Measurements from ENCODE around the gene GMPPB. TPM values are rescaled to one million over a fixed set of nuclear protein-coding genes. Genes with fewer than 3 reads are reported as not detected.

GMPPB gene
- total RNA-seq, 1 donor from 2014 or later: 9.9 TPM

- H3K27me3 ChIP-seq (ENCODE audit: control insufficient read depth in 3 of 3, insufficient read depth in 3 of 3, low read length in 3 of 3): no peaks in the 10 kb centered on the region
- no peak overlapping the region for H3K27ac ChIP-seq (ENCODE audit: low read depth, low read length)
- peaks cover 41 to 64% (median 59%) of the 10 kb centered on the region in 3 donors for H3K36me3 ChIP-seq (ENCODE audit: control insufficient read depth in 3 of 3, insufficient read depth in 3 of 3, low read length in 3 of 3)
These were observed 8.1 kb downstream of the GMPPB start for GRCh38 chr3:49715611-49716121.

DNA sequence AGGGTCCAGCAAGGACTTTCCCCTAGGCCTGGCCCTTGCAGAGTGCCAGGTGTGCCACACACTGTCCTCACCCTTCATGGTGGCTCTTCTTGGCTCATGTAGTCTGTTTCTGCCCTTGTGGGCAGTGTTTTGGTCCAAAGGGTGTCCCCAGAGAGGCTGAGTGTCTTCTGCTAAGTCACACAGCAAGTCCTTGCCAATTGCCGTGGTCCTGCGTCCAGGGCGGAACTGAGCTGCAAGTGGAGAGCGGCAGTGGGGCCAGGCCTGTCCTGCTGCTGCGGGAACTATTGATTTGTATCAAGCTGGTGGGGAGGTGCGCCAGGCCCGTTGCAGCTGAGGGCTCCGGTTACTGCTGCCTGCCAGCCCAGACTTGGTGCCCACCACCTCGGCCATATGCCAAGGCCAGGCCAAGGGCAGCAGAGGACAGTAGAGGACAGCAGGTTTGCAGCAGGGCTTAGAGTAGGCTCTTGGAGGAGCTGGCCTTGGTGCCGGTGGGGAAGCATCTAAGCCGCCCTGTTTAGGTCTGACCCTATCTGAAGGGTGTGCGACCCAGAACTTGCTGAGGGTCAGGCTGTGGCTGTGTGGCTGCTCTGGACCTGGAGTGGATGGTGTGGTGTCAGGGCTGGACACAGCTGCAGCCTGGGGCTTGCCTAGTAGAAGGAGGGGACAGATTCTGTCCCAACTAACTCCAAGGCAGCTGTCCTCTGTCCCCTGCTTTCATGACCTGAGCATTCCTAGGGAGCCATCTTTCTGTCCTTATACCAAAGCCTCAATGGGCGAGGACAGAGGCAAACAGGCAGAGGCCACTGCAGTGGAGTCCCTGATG lies 8.8 kb downstream of the GMPPB start:
- H3K27me3 ChIP-seq (ENCODE audit: control insufficient read depth in 3 of 3, insufficient read depth in 3 of 3, low read length in 3 of 3): no peaks in the 10 kb centered on the region
- H3K36me3 ChIP-seq (ENCODE audit: control insufficient read depth in 3 of 3, insufficient read depth in 3 of 3, low read length in 3 of 3): peaks cover 40 to 60% (median 59%) of the 10 kb centered on the region in 3 donors
- H3K4me1 ChIP-seq (ENCODE audit: control insufficient read depth in 3 of 3, insufficient read depth in 3 of 3, low read length in 3 of 3): peaks cover 50 to 58% (median 54%) of the 10 kb centered on the region in 3 donors
- H3K9ac ChIP-seq (ENCODE audit: low read depth in 1 of 3, low read length in 3 of 3): peak overlapping the region in 2 of 3 donors; percentile 51 to 57
- peak overlapping the region; percentile 39 for H3K27ac ChIP-seq (ENCODE audit: low read depth, low read length)
- H3K4me3 ChIP-seq (ENCODE audit: low read length in 3 of 3): peak overlapping the region in 2 of 3 donors; percentile 22 to 23
- H3K9me3 ChIP-seq (ENCODE audit: control insufficient read depth in 3 of 3, low read length in 3 of 3): no peaks in the 10 kb centered on the region

More at GRCh38 chr3:49715611-49716121, 8.1 kb downstream of the GMPPB start:
- Histone ChIP-seq H3K9ac (ENCODE audit: low read depth in 1 of 3, low read length in 3 of 3) (peak overlapping the region in 1 of 3 donors; percentile 51), H3K4me3 (ENCODE audit: low read length in 3 of 3) (no peak overlapping the region), H3K9me3 (ENCODE audit: control insufficient read depth in 3 of 3, low read length in 3 of 3) (no peaks in the 10 kb centered on the region), H3K4me1 (ENCODE audit: control insufficient read depth in 3 of 3, insufficient read depth in 3 of 3, low read length in 3 of 3) (peaks cover 54 to 64% (median 55%) of the 10 kb centered on the region in 3 donors)

DNA sequence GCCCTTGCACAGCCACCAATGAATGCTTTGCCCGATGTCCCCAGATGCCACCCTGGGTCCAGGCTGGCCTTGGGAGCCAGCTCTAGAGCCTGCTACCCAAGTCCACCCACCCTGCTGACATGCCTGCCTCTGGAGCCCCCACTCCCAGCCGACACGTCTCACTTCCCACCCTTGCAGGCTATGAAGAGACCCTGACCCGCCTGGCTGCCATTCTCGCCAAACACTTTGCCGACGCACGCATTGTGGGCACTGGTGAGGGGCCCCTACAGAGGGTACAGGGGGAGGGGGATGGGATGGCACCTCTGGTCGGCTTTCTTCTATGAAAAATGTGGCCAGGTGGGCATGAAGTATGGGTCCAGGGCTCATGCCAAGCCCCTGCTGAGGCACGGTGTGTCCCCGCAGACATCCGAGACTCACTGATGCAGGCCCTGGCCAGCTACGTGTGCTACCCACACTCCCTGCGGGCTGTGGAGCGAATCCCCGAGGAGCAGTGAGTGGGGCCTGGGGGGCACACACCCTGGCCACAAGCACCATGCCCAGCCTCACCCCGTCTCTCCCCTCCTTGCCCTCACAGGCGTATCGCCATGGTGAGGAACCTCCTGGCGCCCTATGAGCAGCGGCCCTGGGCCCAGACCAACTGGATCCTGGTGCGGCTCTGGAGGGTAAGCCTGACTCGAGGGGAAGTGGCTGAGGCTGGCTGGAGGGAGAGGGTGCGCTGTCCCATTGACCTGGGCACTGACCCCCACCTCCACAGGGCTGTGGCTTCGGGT lies 10.2 kb downstream of the GMPPB start:
- H3K36me3 ChIP-seq (ENCODE audit: control insufficient read depth in 3 of 3, insufficient read depth in 3 of 3, low read length in 3 of 3): peaks cover 42 to 62% (median 59%) of the 10 kb centered on the region in 3 donors

DNA sequence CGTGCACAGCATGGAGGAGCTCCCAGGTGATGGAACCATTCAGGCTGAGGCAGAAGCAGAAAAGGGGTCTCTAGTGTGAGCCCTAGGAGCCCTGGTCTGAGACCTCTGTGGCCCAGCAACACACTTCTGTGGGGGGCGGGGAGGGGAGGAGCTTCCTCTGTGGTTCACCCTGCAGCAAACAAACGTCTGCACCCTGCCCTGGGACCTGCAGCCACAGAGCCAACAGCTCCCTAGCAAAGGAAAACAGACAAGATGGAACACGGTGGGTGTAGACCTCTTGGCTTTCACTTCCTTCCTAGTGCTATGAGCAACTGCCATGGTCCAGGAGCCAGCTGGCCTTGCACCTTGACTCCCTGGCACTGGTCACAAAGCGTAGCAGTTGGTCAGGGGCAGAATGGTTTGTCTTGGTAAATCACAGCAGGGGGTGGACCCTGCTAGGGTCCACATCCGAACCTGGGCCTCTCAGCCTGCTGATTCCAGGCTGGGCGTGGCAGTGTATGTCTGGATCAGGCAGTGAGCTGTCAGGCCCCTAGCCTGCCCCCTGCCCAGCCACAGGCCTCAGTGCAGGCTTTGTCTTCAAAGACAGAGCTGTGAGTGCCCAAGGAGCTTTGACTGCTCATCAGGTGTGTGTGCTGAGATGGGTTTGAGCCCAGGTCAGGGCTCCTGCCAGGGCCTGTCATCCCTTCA lies 11.0 kb downstream of the GMPPB start:
- no peak overlapping the region for H3K9ac ChIP-seq (ENCODE audit: low read depth in 1 of 3, low read length in 3 of 3)
- H3K9me3 ChIP-seq (ENCODE audit: control insufficient read depth in 3 of 3, low read length in 3 of 3): no peaks in the 10 kb centered on the region
- H3K4me1 ChIP-seq (ENCODE audit: control insufficient read depth in 3 of 3, insufficient read depth in 3 of 3, low read length in 3 of 3): peaks cover 31 to 40% (median 34%) of the 10 kb centered on the region in 3 donors
- H3K27ac ChIP-seq (ENCODE audit: low read depth, low read length): no peak overlapping the region
- no peaks in the 10 kb centered on the region for H3K27me3 ChIP-seq (ENCODE audit: control insufficient read depth in 3 of 3, insufficient read depth in 3 of 3, low read length in 3 of 3)
- no peak overlapping the region for H3K4me3 ChIP-seq (ENCODE audit: low read length in 3 of 3)
- H3K36me3 ChIP-seq (ENCODE audit: control insufficient read depth in 3 of 3, insufficient read depth in 3 of 3, low read length in 3 of 3): peaks cover 49 to 65% (median 62%) of the 10 kb centered on the region in 3 donors

More for the DNA sequence above, 10.2 kb downstream of the GMPPB start:
- H3K27me3 ChIP-seq (ENCODE audit: control insufficient read depth in 3 of 3, insufficient read depth in 3 of 3, low read length in 3 of 3): no peaks in the 10 kb centered on the region
- H3K9me3 ChIP-seq (ENCODE audit: control insufficient read depth in 3 of 3, low read length in 3 of 3): no peaks in the 10 kb centered on the region
- peaks cover 37 to 45% (median 42%) of the 10 kb centered on the region in 3 donors for H3K4me1 ChIP-seq (ENCODE audit: control insufficient read depth in 3 of 3, insufficient read depth in 3 of 3, low read length in 3 of 3)
- peak overlapping the region in 1 of 3 donors; percentile 3 for H3K9ac ChIP-seq (ENCODE audit: low read depth in 1 of 3, low read length in 3 of 3)
- H3K27ac ChIP-seq (ENCODE audit: low read depth, low read length): no peak overlapping the region
- no peak overlapping the region for H3K4me3 ChIP-seq (ENCODE audit: low read length in 3 of 3)

DNA sequence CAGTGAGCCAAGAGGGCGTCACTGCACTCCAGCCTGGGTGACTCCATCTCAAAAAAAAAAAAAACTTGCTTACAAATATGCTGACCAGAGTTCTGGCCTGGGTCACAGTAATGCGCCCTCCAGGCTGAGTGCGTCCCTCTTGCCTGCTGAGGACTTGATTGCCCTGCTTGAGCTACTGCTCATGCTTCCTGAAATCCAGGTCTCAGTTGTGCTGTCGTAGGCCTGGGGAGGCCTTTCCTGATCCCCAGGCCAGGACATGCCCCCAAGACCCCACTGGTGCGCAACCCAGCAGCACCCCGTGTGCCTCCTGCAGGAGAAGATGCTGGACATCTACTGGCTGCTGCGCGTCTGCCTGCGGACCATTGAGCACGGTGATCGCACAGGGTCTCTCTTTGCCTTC lies 11.6 kb downstream of the GMPPB start:
- no peaks in the 10 kb centered on the region for H3K27me3 ChIP-seq (ENCODE audit: control insufficient read depth in 3 of 3, insufficient read depth in 3 of 3, low read length in 3 of 3)
- H3K36me3 ChIP-seq (ENCODE audit: control insufficient read depth in 3 of 3, insufficient read depth in 3 of 3, low read length in 3 of 3): peaks cover 50 to 69% (median 65%) of the 10 kb centered on the region in 3 donors
- no peak overlapping the region for H3K9ac ChIP-seq (ENCODE audit: low read depth in 1 of 3, low read length in 3 of 3)
- H3K27ac ChIP-seq (ENCODE audit: low read depth, low read length): no peak overlapping the region
- no peaks in the 10 kb centered on the region for H3K9me3 ChIP-seq (ENCODE audit: control insufficient read depth in 3 of 3, low read length in 3 of 3)
- no peak overlapping the region for H3K4me3 ChIP-seq (ENCODE audit: low read length in 3 of 3)
- H3K4me1 ChIP-seq (ENCODE audit: control insufficient read depth in 3 of 3, insufficient read depth in 3 of 3, low read length in 3 of 3): peaks cover 27 to 40% (median 32%) of the 10 kb centered on the region in 3 donors

GRCh38 chr3:49711489-49711888 lies 12.3 kb downstream of the GMPPB start:
- no peaks in the 10 kb centered on the region for H3K27me3 ChIP-seq (ENCODE audit: control insufficient read depth in 3 of 3, insufficient read depth in 3 of 3, low read length in 3 of 3)
- H3K36me3 ChIP-seq (ENCODE audit: control insufficient read depth in 3 of 3, insufficient read depth in 3 of 3, low read length in 3 of 3): peaks cover 50 to 69% (median 66%) of the 10 kb centered on the region in 3 donors
- H3K27ac ChIP-seq (ENCODE audit: low read depth, low read length): no peak overlapping the region
- peak overlapping the region in 1 of 3 donors; percentile 11 for H3K9ac ChIP-seq (ENCODE audit: low read depth in 1 of 3, low read length in 3 of 3)
- H3K4me1 ChIP-seq (ENCODE audit: control insufficient read depth in 3 of 3, insufficient read depth in 3 of 3, low read length in 3 of 3): peaks cover 27 to 40% (median 32%) of the 10 kb centered on the region in 3 donors
- no peak overlapping the region for H3K4me3 ChIP-seq (ENCODE audit: low read length in 3 of 3)
- H3K9me3 ChIP-seq (ENCODE audit: control insufficient read depth in 3 of 3, low read length in 3 of 3): no peaks in the 10 kb centered on the region

- H3K27me3 ChIP-seq (ENCODE audit: control insufficient read depth in 3 of 3, insufficient read depth in 3 of 3, low read length in 3 of 3): no peaks in the 10 kb centered on the region
- no peak overlapping the region for H3K4me3 ChIP-seq (ENCODE audit: low read length in 3 of 3)
- no peak overlapping the region for H3K27ac ChIP-seq (ENCODE audit: low read depth, low read length)
- H3K36me3 ChIP-seq (ENCODE audit: control insufficient read depth in 3 of 3, insufficient read depth in 3 of 3, low read length in 3 of 3): peaks cover 50 to 68% (median 67%) of the 10 kb centered on the region in 3 donors
- no peaks in the 10 kb centered on the region for H3K9me3 ChIP-seq (ENCODE audit: control insufficient read depth in 3 of 3, low read length in 3 of 3)
- H3K9ac ChIP-seq (ENCODE audit: low read depth in 1 of 3, low read length in 3 of 3): no peak overlapping the region
- H3K4me1 ChIP-seq (ENCODE audit: control insufficient read depth in 3 of 3, insufficient read depth in 3 of 3, low read length in 3 of 3): peaks cover 16 to 27% (median 24%) of the 10 kb centered on the region in 3 donors
These were observed 13.9 kb downstream of the GMPPB start for GRCh38 chr3:49709852-49710251.

DNA sequence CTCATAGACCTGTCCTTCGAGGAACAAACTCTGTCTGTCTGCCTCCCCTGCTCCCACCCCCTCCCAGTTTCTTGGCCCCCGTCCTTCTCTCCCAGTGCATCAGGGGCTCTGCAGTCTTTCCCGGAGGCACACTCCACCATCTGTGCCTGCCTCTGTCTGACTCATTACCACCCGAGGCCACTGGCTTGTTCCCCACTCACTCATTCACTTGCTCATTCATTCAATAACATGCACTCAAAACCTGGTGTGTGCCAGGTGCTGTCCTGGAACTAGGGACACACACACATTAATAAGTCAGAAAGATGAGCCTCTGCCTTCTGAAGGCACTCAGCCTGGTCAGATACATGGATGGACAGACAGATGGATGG lies 16.7 kb downstream of the GMPPB start:
- Histone ChIP-seq H3K4me1 (ENCODE audit: control insufficient read depth in 3 of 3, insufficient read depth in 3 of 3, low read length in 3 of 3) (peaks cover 3 to 10% (median 8%) of the 10 kb centered on the region in 3 donors), H3K9ac (ENCODE audit: low read depth in 1 of 3, low read length in 3 of 3) (no peak overlapping the region), H3K27me3 (ENCODE audit: control insufficient read depth in 3 of 3, insufficient read depth in 3 of 3, low read length in 3 of 3) (no peaks in the 10 kb centered on the region), H3K36me3 (ENCODE audit: control insufficient read depth in 3 of 3, insufficient read depth in 3 of 3, low read length in 3 of 3) (peaks cover 62 to 65% (median 64%) of the 10 kb centered on the region in 3 donors), H3K9me3 (ENCODE audit: control insufficient read depth in 3 of 3, low read length in 3 of 3) (no peaks in the 10 kb centered on the region), H3K4me3 (ENCODE audit: low read length in 3 of 3) (no peak overlapping the region), H3K27ac (ENCODE audit: low read depth, low read length) (no peak overlapping the region)

GRCh38 chr3:49706456-49707112 lies 17.2 kb downstream of the GMPPB start:
- Histone ChIP-seq H3K27me3 (ENCODE audit: control insufficient read depth in 3 of 3, insufficient read depth in 3 of 3, low read length in 3 of 3) (no peaks in the 10 kb centered on the region), H3K36me3 (ENCODE audit: control insufficient read depth in 3 of 3, insufficient read depth in 3 of 3, low read length in 3 of 3) (peaks cover 66 to 70% (median 67%) of the 10 kb centered on the region in 3 donors), H3K4me1 (ENCODE audit: control insufficient read depth in 3 of 3, insufficient read depth in 3 of 3, low read length in 3 of 3) (peaks cover 3 to 12% (median 9%) of the 10 kb centered on the region in 3 donors), H3K9me3 (ENCODE audit: control insufficient read depth in 3 of 3, low read length in 3 of 3) (no peaks in the 10 kb centered on the region), H3K27ac (ENCODE audit: low read depth, low read length) (no peak overlapping the region), H3K4me3 (ENCODE audit: low read length in 3 of 3) (no peak overlapping the region), H3K9ac (ENCODE audit: low read depth in 1 of 3, low read length in 3 of 3) (no peak overlapping the region)

Measured in skeletal muscle tissue (tissue), 4 donors.